GM18520 (cell line): Measurements from ENCODE around the gene TMEM95.
"Not testable (repeated sequence)": the region's sequence is repeated elsewhere in the genome, so short reads cannot be mapped to it uniquely, and the experiment has no call there.

ENCODE experiments used
- ATAC-seq: cut with Tn5 transposase; IDR thresholded peaks from one replicate; pipeline ENCODE4 v1.9.1; 2021; ENCODE audit not compliant: unreplicated experiment

The TMEM95 gene

GRCh38 chr17:7323731-7324437, 31.1 kb upstream of the TMEM95 start:
- ATAC-seq, result no peak

DNA sequence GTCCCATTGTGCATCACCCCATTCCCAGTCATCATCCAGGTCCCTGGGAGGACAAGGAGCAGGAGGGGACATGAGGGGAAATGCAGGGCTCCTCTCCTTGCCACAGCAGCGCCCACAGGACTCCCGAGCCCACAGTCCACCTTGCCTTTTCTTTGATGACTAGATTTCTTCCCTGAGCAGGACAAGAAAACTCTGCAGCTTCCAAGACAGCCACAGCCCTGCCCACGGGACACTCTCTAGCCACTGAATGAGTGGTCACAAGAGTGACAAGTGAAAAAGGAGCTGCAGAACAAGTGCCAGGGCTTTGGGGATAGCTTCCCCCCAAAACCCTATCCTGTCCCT, 30.5 kb upstream of the TMEM95 start:
- no peak for ATAC-seq

- no peak for ATAC-seq
These were observed 29.9 kb upstream of the TMEM95 start for GRCh38 chr17:7325031-7325528.

GRCh38 chr17:7326186-7326585, 28.8 kb upstream of the TMEM95 start:
- no peak for ATAC-seq

GRCh38 chr17:7327056-7327455, 27.9 kb upstream of the TMEM95 start:
- no peak for ATAC-seq

DNA sequence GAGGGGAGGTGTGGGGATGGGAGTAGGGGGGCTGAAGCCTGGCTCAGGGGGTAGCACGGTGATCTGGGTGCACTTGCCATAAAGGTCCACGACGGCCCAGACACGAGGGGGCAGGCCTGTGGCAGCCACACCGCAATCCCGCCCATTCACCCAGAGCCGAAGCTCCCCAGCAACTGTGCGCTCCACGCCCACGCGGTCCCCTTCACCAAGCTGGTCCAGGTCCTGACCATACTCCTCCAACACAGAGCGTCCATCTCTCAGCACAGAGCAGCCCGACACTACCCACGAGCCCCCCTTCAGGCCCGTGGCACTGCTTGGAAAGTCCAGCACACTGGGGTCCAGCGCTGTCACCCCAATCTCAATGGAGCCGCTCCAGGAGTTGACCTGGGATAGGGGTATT, 27.5 kb upstream of the TMEM95 start:
- ATAC-seq, result no peak

GRCh38 chr17:7328009-7328408, 26.9 kb upstream of the TMEM95 start:
- no peak for ATAC-seq

DNA sequence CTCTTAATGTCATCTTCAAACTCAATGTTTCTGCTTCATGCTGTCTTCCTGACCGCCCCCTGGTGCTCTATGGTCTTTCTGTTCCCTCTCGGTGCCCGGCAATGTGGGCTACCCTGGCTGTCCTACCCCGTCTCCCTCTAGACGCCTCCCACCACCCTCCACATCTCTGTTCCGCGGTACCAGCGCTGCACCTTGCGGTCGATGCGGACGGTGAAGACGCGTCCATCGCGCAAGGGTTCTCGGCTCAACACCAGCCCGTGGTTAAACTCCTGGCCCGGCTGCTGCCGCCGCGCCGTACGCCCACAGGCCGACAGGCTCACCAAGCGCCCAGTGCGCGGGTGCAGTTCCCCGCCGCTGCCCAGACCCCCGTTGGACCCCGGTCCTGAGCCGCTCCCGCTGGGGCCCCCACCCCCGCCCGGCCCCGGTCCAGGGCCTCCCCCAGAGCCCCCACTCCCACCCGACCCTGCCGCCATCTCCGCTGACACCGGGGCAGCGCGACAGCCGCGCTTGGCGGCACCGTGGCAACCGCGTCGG, 26.0 kb upstream of the TMEM95 start, which contains the start of gene NEURL4:
Gene NEURL4 (minus strand): TSS at position 496 of the 534 bp plus-strand sequence. CDS start 23 bp downstream, at position 473.
- ATAC-seq, result no peak

DNA sequence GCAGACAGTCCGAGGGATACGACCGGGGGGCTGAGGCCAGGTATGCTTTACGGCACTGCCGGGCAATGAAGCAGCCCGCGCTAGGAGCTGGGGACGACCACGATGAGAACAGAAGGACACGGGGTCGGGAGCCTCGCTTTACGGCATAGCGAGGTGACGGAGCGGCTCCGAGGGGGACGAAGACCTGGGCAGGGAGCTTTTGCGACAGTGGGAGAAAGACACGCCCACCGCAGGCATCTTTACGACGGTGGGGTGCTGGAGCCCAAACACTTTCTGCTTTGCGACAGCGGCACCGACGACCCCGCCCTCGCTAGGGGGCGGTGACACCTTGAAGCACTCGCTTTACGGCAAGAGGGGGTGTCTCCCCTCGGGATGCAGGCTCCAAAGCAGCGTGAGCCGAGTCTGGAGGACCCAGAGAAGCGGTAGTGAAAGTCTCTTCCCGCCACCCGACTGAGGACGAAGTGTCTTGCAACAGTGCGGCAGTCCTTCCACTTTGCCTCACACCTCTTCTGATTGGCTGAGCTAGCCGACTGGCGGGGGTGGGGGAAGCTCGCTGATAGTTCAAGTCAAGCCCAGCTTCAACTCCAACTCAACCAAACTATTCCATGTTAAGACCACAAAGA, 25.5 kb upstream of the TMEM95 start:
- ATAC-seq, result peak; percentile 52

DNA sequence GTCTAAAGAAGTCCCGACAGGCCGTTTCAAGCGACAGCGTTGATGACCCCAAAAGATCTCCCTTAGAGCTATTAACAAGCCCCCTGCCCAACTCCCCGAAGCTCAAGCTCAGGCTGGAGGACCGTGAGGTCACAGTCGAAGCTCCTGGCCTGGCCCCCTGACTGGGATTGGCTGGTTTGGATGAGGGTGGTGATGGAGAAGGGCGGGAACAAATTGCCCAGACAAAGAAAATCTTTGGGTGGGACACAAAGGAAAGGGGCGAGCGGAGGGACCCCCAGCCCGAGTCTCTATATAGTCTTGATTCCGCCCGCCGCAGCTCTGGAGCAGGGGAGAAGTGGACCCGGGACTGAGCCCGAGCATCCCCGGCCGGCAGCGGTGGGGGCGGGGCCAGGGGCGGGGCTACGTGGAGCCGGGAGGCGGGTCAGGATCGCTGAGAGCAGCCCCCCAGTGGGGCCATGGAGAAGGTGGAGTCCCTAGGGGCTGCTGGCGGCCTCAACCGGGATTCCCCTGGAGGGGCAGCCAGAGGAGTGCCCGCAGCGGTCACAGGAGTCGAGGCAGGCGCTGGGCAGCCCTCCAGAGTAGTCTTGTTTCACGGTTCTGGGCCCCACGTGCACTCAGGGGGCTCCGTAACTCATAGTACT, 24.8 kb upstream of the TMEM95 start:
- peak; percentile 19 for ATAC-seq

- no peak for ATAC-seq
These were observed 24.3 kb upstream of the TMEM95 start for GRCh38 chr17:7330638-7331015.

- no peak for ATAC-seq
These were observed 22.8 kb upstream of the TMEM95 start for GRCh38 chr17:7332111-7332510.

DNA sequence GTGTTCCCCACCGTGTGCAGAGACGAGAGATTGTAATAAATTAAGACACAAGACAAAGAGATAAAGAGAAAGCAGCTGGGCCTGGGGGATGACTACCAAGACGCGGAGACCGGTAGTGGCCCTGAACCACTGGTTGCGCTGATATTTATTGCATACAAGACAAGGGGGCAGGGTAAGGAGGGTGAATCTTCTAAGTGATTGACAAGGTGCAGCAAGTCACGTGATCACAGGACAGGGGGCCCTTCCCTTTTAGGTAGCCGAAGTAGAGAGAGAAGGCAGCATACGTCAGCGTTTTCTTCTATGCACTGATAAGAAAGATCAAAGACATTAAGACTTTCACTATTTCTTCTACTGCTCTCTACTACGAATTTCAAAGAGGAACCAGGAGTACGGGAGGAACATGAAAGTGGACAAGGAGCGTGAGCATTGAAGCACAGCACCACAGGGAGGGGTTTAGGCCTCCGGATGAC, 22.3 kb upstream of the TMEM95 start:
- not testable (repeated sequence) for ATAC-seq

- ATAC-seq, result no peak
These were observed 19.9 kb upstream of the TMEM95 start for GRCh38 chr17:7334938-7335538.

DNA sequence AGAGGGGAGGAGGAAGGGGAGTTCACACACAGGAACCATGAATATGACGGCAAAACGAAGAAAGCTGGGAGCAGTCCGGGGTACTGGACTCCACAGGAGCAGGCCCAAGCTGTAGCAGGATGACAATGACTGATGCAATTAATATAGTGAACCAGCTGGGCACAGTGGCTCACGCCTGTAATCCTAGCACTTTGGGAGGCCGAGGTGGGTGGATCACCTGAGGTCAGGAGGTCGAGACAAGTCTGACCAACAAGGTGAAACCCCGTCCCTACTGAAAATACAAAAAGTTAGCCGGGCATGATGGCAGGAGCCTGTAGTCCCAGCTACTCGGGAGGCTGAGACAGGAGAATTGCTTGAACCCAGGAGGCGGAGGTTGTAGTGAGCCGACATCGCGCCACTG, 19.2 kb upstream of the TMEM95 start:
- ATAC-seq, result not testable (repeated sequence)

- peak; percentile 30 for ATAC-seq
These were observed 18.4 kb upstream of the TMEM95 start, which contains the start of gene ACAP1 for GRCh38 chr17:7336240-7337175. Gene ACAP1, plus strand, starts transcription at chr17:7336529. Its CDS starts 206 bp downstream, at chr17:7336735.

DNA sequence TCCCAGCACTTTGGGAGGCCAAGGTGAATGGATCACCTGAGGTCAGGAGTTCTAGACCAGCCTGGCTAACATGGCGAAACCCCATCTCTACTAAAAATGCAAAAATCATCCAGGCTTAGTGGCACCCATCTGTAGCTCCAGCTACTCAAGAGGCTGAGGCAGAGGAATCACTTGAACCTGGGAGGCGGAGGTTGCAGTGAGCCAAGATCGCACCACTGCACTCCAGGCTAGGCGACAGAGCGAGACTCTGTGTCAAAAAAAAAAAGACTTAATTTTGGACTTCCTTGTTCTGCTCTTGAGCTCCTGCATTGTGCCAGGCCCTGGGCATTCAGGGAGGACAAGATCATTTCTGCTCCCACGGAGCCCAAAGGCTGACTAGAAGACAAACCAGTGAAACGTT, 17.4 kb upstream of the TMEM95 start:
- not testable (repeated sequence) for ATAC-seq

GRCh38 chr17:7340179-7340578, 14.8 kb upstream of the TMEM95 start:
- ATAC-seq, result no peak

DNA sequence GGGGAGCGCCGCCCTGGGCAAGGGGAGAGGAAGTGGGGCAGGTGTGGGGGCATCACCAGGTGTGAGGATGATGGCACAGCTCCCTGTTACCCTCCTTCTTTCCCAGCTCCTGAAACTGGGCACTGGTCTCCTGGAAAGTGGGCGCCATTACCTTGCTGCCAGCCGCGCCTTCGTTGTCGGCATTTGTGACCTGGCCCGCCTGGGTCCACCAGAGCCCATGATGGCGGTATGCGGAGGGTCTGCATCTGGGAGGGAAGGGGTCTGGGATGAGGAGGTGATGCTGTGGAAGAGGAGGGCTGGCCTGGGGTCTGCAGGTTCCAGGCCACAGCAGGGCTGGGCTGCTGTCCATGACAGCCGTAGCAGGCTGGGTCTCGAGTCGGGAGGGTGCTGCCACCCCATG, 13.1 kb upstream of the TMEM95 start:
- ATAC-seq, result no peak

- no peak for ATAC-seq
These were observed 11.7 kb upstream of the TMEM95 start for GRCh38 chr17:7343250-7343649.
